ENCODE data around the gene S1PR3.

The S1PR3 gene

GRCh38 chr9:89022902-89023301 lies 31.6 kb downstream of the S1PR3 start:
- no peak for DNase-seq (ENCODE audit: low read depth, low spot score)
- no peak overlapping the region for H3K4me3 ChIP-seq (ENCODE audit: low read length)

- no peak for DNase-seq (ENCODE audit: low read depth, low spot score)
- H3K4me3 ChIP-seq (ENCODE audit: low read length), result no peak overlapping the region
Measured at GRCh38 chr9:89023740-89024139, 32.5 kb downstream of the S1PR3 start.

- no peak for DNase-seq (ENCODE audit: low read depth, low spot score)
- no peak overlapping the region for H3K4me3 ChIP-seq (ENCODE audit: low read length)
Measured at GRCh38 chr9:89024727-89025126, 33.5 kb downstream of the S1PR3 start.

GRCh38 chr9:89025553-89025952 lies 34.3 kb downstream of the S1PR3 start:
- DNase-seq (ENCODE audit: low read depth, low spot score), result no peak
- H3K4me3 ChIP-seq (ENCODE audit: low read length), result no peak overlapping the region

GRCh38 chr9:89026876-89027275 lies 35.6 kb downstream of the S1PR3 start:
- no peak for DNase-seq (ENCODE audit: low read depth, low spot score)
- H3K4me3 ChIP-seq (ENCODE audit: low read length), result no peak overlapping the region

GRCh38 chr9:89029788-89030187 lies 38.5 kb downstream of the S1PR3 start:
- H3K4me3 ChIP-seq (ENCODE audit: low read length), result no peak overlapping the region
- no peak for DNase-seq (ENCODE audit: low read depth, low spot score)

- H3K4me3 ChIP-seq (ENCODE audit: low read length), result no peak overlapping the region
- DNase-seq (ENCODE audit: low read depth, low spot score), result no peak
Measured at GRCh38 chr9:89032173-89032572, 40.9 kb downstream of the S1PR3 start.

- DNase-seq (ENCODE audit: low read depth, low spot score), result no peak
- no peak overlapping the region for H3K4me3 ChIP-seq (ENCODE audit: low read length)
Measured at GRCh38 chr9:89032661-89033060, 41.4 kb downstream of the S1PR3 start.

- DNase-seq (ENCODE audit: low read depth, low spot score), result no peak
- no peak overlapping the region for H3K4me3 ChIP-seq (ENCODE audit: low read length)
Measured at GRCh38 chr9:89036383-89036782, 45.1 kb downstream of the S1PR3 start.

- no peak for DNase-seq (ENCODE audit: low read depth, low spot score)
- no peak overlapping the region for H3K4me3 ChIP-seq (ENCODE audit: low read length)
Measured at GRCh38 chr9:89036891-89037290, 45.6 kb downstream of the S1PR3 start.

GRCh38 chr9:89037346-89037745 lies 46.1 kb downstream of the S1PR3 start:
- no peak for DNase-seq (ENCODE audit: low read depth, low spot score)
- H3K4me3 ChIP-seq (ENCODE audit: low read length), result no peak overlapping the region

GRCh38 chr9:89037891-89038290 lies 46.6 kb downstream of the S1PR3 start:
- DNase-seq (ENCODE audit: low read depth, low spot score), result no peak
- no peak overlapping the region for H3K4me3 ChIP-seq (ENCODE audit: low read length)

- DNase-seq (ENCODE audit: low read depth, low spot score), result no peak
Measured at GRCh38 chr9:89038382-89039103, 47.3 kb downstream of the S1PR3 start.

GRCh38 chr9:89039104-89039465 lies 47.8 kb downstream of the S1PR3 start:
- no peak overlapping the region for H3K4me3 ChIP-seq (ENCODE audit: low read length)
- no peak for DNase-seq (ENCODE audit: low read depth, low spot score)

More at GRCh38 chr9:89038382-89039103, 47.3 kb downstream of the S1PR3 start:
- H3K4me3 ChIP-seq (ENCODE audit: low read length), result no peak overlapping the region

GRCh38 chr9:89039664-89040063 lies 48.4 kb downstream of the S1PR3 start:
- DNase-seq (ENCODE audit: low read depth, low spot score), result no peak
- no peak overlapping the region for H3K4me3 ChIP-seq (ENCODE audit: low read length)

GRCh38 chr9:89042984-89043383 lies 51.7 kb downstream of the S1PR3 start:
- DNase-seq (ENCODE audit: low read depth, low spot score), result no peak
- no peak overlapping the region for H3K4me3 ChIP-seq (ENCODE audit: low read length)

GRCh38 chr9:89044104-89044503 lies 52.8 kb downstream of the S1PR3 start:
- DNase-seq (ENCODE audit: low read depth, low spot score), result no peak

GRCh38 chr9:89044881-89045280 lies 53.6 kb downstream of the S1PR3 start:
- no peak for DNase-seq (ENCODE audit: low read depth, low spot score)
- H3K4me3 ChIP-seq (ENCODE audit: low read length), result no peak overlapping the region

More at GRCh38 chr9:89044104-89044503, 52.8 kb downstream of the S1PR3 start:
- H3K4me3 ChIP-seq (ENCODE audit: low read length), result no peak overlapping the region

GRCh38 chr9:89046832-89047231 lies 55.6 kb downstream of the S1PR3 start:
- H3K4me3 ChIP-seq (ENCODE audit: low read length), result no peak overlapping the region
- DNase-seq (ENCODE audit: low read depth, low spot score), result no peak

GRCh38 chr9:89047667-89048066 lies 56.4 kb downstream of the S1PR3 start:
- no peak for DNase-seq (ENCODE audit: low read depth, low spot score)
- no peak overlapping the region for H3K4me3 ChIP-seq (ENCODE audit: low read length)

- H3K4me3 ChIP-seq (ENCODE audit: low read length), result no peak overlapping the region
- DNase-seq (ENCODE audit: low read depth, low spot score), result no peak
Measured at GRCh38 chr9:89048616-89049015, 57.3 kb downstream of the S1PR3 start.
